ES-I3 (cell line): Measurements from ENCODE around the gene MRPL28.
"Not testable (repeated sequence)": the region's sequence is repeated elsewhere in the genome, so short reads cannot be mapped to it uniquely, and the experiment has no call there.

Experiments used
- H3K36me3 ChIP-seq: 2 replicates; pipeline ENCODE4 v1.6.1; 2013; ENCODE audit warnings: mild to moderate bottlenecking, low read length, control low read depth, moderate library complexity; ENCODE audit not compliant: insufficient read depth
- H3K4me1 ChIP-seq: 2 replicates; pipeline ENCODE4 v1.6.1; 2013; ENCODE audit warnings: mild to moderate bottlenecking, control low read depth, low read length; ENCODE audit not compliant: insufficient read depth
- H3K9ac ChIP-seq: 2 replicates; pipeline ENCODE4 v1.6.1; 2013; ENCODE audit warnings: low read depth, mild to moderate bottlenecking, low read length, moderate library complexity
- H3K9me3 ChIP-seq: 2 replicates; pipeline ENCODE4 v1.6.1; 2013; ENCODE audit warnings: mild to moderate bottlenecking, low read length, moderate library complexity; ENCODE audit not compliant: control insufficient read depth, insufficient read depth

Gene MRPL28

DNA sequence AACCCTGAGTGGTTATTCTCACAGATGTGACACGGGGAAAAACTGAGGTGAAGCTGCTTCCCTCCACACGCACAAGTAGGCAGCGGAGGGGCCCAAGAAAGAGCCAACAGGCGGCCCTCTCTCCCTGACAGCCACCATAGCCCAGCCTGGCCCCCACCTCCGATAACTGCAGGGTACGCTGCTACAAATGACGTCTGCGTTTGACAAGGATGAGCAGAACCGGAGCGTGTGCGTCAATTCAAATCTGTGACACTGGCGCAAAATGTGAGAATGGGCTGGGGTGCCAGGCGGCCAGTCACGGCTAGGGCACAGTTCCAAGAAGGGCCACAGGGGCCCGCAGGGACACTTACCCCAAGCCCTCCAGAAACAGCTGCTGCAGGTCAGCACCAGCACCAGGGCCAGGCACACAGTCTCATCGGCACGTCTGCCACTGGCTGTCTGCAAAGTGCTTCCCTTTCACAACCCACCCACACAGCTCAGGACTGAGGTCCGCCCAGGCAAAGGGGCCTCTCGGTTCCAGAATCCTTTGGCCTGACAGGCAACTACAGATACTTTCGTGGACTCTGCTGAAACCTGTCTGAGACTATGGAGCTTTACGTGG is 32.3 kb downstream of the MRPL28 start:
- H3K9ac ChIP-seq, result no peak overlapping the region
- 0 out of 2 replicates have a peak, but pooled peaks cover 3% of the 10 kb centered on the region for H3K36me3 ChIP-seq
- H3K4me1 ChIP-seq, result no peaks in the 10 kb centered on the region
- no peaks in the 10 kb centered on the region for H3K9me3 ChIP-seq

- no peaks in the 10 kb centered on the region for H3K4me1 ChIP-seq
- no peaks in the 10 kb centered on the region for H3K36me3 ChIP-seq
- H3K9ac ChIP-seq, result no peak overlapping the region
- no peaks in the 10 kb centered on the region for H3K9me3 ChIP-seq
Observed at GRCh38 chr16:337437-337836, 32.9 kb downstream of the MRPL28 start.

GRCh38 chr16:336269-336668 is 34.1 kb downstream of the MRPL28 start:
- H3K36me3 ChIP-seq, result no peaks in the 10 kb centered on the region
- H3K9ac ChIP-seq, result no peak overlapping the region
- no peaks in the 10 kb centered on the region for H3K9me3 ChIP-seq
- peaks cover 3% of the 10 kb centered on the region; the same call in 1 of the 2 replicates for H3K4me1 ChIP-seq

DNA sequence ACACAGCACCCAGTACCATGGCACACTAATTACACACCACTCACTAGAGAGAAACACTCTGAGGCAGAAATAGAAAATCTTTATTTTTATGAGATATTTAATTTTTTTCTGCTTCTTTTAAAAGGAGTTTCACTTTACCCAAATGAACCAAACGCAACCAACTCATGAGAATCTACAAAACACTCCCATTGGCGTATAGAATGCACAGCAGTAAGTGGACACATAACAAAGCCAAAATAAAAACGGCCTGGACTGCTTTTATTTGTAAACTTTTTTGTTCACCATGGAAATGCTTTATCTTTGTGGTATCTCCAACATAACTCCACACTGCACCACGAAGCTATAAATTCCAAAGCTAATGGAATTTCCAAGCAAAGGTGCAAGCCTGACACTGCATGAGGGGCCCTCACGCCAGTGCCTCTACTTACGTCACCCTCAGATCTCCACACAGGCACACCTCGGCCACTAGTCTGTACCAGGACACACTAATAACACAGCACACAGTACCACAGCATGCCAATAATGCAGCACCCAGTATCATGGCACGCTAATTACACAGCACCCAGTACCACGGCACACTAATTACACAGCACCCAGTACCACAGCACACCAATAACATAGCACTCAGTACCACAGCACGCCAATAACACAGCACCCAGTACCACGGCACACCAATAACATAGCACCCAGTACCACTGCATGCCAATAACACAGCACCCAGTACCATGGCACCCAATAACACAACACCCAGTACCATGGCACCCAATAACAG is 35.3 kb downstream of the MRPL28 start:
- not testable (repeated sequence) for H3K9ac ChIP-seq, H3K9me3 ChIP-seq, H3K4me1 ChIP-seq, H3K36me3 ChIP-seq

- not testable (repeated sequence) for H3K4me1 ChIP-seq, H3K36me3 ChIP-seq
Observed at GRCh38 chr16:334164-334832, 36.0 kb downstream of the MRPL28 start.

DNA sequence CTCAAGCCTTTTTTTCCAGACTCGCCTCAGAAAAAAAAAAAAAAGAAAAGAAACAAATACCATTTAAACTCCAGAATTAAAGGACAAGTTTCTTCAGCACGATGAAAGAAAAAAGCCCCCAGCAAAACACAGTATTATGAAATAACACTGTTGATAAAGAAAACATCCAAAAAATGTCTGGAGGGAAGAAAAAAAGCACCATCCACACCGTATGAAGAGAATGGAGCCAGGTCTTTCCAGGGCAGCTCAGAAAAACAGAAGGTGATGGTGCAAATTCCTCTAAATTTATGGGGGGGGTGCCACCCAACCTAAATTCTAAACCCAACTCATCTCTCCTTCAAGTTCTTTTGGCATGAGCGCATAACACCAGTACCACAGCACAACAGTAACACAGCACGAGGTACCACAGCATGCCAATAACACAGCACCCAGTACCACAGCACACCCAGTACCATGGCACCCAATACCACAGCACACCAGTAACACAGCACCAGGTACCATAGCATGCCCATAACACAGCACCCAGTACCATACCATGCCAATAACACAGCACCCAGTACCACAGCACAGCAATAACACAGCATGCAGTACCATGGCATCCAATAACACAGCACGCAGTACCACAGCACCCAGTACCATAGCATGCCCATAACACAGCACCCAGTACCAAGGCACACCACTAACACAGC is 36.8 kb downstream of the MRPL28 start:
- Histone ChIP-seq H3K9me3 (no peaks in the 10 kb centered on the region), H3K4me1 (peaks cover 3% of the 10 kb centered on the region; the same call in 1 of the 2 replicates), H3K9ac (no peak overlapping the region), H3K36me3 (no peaks in the 10 kb centered on the region)

More at GRCh38 chr16:334164-334832, 36.0 kb downstream of the MRPL28 start:
- H3K9me3 ChIP-seq, H3K9ac ChIP-seq: not testable (repeated sequence)

DNA sequence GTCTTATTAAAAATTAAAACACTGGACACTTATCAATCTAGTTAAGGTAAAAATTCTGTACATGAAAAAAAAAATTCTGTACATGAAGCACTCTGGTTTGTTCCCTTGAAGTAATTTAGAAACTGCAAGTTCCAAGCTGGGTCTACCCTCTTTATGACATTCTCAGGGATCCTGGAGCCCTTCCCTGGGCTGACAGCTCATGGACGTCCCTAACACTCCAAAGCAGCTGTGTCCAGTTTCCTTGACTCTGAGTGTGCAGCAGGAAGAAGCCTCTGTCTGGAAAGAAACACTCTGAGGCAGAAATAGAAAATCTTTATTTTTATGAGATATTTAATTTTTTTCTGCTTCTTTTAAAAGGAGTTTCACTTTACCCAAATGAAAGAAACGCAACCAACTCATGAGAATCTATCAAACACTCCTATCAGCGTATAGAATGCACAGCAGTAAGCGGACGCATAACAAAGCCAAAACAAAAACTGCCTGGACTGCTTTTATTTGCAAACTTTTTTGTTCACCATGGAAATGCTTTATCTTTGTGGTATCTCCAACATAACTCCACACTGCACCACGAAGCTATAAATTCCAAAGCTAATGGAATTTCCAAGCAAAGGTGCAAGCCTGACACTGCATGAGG is 39.0 kb downstream of the MRPL28 start:
- not testable (repeated sequence) for H3K4me1 ChIP-seq, H3K9me3 ChIP-seq, H3K36me3 ChIP-seq, H3K9ac ChIP-seq

DNA sequence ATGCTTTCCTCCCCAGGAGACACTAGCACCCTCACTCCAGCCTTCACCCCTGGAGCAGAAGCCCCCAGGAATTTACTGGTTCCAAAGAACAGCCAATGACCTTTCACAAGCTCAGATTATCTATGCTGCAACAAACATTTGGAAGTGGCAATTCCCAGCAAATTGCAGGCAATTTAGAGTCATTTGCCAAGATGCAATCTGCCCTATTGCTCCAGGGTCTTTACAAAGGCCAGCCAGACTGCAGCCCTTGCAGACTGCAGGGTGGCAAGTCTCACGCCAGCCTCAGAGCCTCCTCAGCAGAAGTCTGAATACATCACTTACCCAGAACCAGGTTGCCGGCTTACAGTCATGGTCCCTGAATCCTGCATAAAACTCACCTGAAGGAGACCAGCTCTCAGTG is 39.6 kb downstream of the MRPL28 start:
- peaks cover 4% of the 10 kb centered on the region; the same call in 1 of the 2 replicates for H3K4me1 ChIP-seq
- H3K9me3 ChIP-seq, result no peaks in the 10 kb centered on the region
- H3K9ac ChIP-seq, result no peak overlapping the region
- H3K36me3 ChIP-seq, result no peaks in the 10 kb centered on the region

- Histone ChIP-seq H3K9me3 (no peaks in the 10 kb centered on the region), H3K36me3 (no peaks in the 10 kb centered on the region), H3K9ac (no peak overlapping the region), H3K4me1 (peaks cover 8% of the 10 kb centered on the region; the same call in 1 of the 2 replicates)
Observed at GRCh38 chr16:325375-326145, 44.8 kb downstream of the MRPL28 start.

DNA sequence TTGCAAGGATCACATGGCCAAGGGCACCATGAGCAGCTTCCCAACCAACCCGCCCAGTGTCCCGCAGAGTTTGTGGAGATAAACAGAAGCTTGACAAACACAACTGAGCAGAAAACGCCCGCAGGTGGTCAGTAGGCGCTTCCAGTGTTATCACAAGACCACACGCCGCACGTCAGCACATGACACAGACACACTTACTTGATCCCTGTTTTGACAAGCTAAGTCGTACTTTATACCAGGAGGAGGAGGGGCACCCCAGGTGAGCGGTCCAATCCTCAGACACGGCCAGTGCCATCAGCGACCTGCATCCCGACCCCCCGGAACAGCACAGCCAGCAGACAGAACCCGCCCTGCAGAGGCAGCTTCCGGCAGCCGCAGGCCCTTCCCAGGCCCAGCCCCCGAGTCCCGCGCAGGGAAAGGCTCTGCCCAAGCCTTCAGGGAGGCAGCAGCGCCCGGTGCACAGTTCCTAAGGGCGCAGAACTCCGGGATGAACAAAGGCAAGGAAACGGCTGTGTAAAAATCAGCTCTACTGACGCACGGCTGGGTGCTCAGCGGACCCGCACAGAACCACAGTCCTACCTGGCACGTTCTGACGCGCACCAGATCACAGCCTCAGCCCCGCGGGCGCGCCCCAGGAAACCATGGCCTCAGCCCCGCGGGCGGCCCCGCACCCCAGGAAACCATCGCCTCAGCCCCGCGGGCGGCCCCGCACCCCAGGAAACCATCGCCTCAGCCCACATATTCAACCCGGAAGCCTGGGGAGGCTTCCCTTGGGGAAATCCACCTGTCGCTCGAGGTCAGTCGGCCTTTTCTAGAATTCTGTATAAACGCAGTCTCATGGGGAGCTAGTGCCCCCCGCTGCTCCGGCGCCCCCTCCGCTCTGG is 45.6 kb downstream of the MRPL28 start:
- Histone ChIP-seq H3K36me3 (no peaks in the 10 kb centered on the region), H3K9me3 (no peaks in the 10 kb centered on the region), H3K4me1 (peaks cover 8% of the 10 kb centered on the region; the same call in 1 of the 2 replicates), H3K9ac (no peak overlapping the region)

DNA sequence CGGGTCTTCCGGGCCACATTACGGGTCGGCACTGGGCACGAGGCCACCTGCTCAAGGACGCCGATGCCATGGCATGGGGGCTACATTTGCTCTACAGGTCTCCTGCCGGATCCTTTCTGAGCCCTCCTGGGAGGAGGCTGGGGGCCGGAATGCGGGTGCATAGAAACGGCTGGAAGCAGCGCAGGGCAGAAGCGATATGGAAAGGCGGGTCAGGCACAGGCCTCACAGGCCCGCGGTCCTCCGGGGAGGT is 46.2 kb downstream of the MRPL28 start:
- no peaks in the 10 kb centered on the region for H3K36me3 ChIP-seq
- peaks cover 13% of the 10 kb centered on the region for H3K4me1 ChIP-seq
- no peaks in the 10 kb centered on the region for H3K9me3 ChIP-seq
- no peak overlapping the region for H3K9ac ChIP-seq

DNA sequence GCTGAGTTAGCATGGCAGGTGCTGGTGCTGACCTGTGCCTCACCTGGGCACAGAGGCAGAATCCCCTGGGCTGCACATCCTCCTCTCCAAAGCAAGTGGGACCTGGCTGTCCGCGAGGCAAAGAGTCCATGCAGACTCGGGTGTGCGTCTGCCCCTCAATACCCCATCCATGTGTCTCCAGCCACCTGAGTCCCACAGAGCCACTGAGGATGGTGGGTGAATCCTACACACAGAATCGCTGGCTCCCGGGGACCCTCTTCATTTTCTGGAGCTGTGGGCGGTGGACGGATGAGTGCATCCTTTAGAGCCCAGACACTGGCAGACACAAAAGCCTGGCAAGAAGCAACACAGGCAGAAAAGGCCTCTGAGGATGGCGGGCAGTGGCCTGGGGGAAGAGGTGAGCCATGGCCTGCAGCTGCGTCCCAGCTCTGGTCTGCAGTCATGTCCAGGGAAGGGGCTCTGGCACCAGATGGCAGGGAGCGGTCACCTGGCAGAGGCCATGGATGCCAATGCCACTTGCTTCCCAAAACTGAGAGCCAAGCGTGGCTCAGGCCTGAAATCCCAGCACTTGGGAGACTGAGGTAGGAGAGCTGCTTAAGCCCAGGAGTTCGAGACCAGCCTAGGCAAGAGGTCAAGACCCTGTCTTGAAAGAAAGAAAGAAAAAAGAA is 47.7 kb downstream of the MRPL28 start:
- H3K9me3 ChIP-seq, result no peaks in the 10 kb centered on the region
- H3K4me1 ChIP-seq, result peaks cover 13% of the 10 kb centered on the region
- no peak overlapping the region for H3K9ac ChIP-seq
- no peaks in the 10 kb centered on the region for H3K36me3 ChIP-seq

DNA sequence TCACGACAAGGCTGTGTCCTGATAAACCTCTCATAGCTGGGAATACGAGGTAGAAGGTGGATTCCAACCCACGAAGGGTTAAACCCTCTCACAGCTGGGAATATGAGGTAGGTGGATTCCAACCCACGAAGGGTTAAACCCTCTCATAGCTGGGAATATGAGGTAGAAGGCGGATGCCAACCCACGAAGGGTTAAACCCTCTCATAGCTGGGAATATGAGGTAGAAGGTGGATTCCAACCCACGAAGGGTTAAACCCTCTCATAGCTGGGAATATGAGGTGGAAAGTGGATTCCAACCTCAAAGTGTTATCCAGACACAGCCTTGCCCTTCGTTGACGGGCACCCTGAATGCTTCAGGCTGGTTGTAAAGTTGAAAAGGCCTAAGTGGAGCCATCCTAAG is 48.8 kb downstream of the MRPL28 start:
- no peaks in the 10 kb centered on the region for H3K36me3 ChIP-seq
- no peaks in the 10 kb centered on the region for H3K9me3 ChIP-seq
- peaks cover 13% of the 10 kb centered on the region for H3K4me1 ChIP-seq
- H3K9ac ChIP-seq, result no peak overlapping the region
